DMS114 treated with DMSO at 0.1 percent for 48 hours (cell line): ENCODE results near the gene ANKRD11.
"Not testable (repeated sequence)": the region's sequence is repeated elsewhere in the genome, so short reads cannot be mapped to it uniquely, and the experiment has no call there.

Source experiments
- DNase-seq: peaks from one replicate; lab custom pipeline; 2025; ENCODE audit not compliant: unreplicated experiment; lab: John Stamatoyannopoulos, UW

Gene ANKRD11

DNA sequence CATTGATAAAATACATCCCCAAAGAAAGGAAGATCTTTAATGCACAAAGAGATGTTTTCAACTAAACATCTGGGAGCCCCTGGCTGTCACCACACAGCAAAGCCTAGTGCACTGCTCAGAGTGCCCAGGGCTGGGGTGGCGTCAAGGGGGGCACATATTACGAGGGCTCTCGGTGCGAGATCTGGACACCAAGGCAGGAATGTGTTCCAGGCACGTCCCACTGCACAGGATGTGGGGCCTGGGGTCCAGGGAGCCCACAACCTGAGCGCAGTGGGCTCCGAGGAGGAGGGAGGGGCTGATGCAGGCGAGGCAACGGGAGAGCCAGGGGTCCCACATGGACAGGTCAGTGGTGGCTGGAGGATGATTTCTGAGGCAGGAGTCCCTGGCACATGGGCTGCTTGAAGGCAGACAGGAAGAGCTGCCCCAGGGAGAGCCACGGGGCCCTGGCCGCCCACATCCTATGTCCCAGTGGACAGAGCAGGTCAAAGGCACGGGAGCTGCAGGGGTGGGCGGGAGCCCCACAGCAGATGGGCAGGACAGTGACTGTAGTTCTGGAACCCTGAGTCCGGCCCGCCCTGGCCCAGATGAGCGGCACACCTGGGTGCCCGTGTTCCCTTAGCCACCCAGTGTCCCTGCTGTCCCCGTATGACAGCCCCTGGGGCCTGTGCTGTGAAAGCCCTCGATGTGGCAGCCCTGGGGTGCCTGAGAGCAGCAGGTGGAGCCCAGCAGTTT, 216.5 kb downstream of the ANKRD11 start:
- DNase-seq, result no peak

DNA sequence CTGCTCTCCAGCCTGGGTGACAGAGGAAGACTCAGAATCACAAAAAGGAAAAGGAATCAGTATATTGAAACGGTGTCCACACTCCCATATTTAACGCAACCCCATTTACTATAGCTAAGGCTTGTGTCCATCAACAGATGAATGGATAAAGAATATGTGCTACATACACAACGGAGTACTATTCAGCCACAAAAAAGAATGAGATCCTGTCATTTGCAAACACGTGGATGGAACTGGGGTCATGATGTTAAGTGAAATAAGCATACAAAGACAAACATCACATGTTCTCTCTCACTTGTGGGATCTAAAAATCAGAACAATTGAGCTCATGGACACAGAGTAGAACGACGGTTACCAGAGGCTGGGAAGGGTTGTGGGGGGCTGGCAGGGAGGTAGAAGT, 217.7 kb downstream of the ANKRD11 start:
- DNase-seq, result no peak

DNA sequence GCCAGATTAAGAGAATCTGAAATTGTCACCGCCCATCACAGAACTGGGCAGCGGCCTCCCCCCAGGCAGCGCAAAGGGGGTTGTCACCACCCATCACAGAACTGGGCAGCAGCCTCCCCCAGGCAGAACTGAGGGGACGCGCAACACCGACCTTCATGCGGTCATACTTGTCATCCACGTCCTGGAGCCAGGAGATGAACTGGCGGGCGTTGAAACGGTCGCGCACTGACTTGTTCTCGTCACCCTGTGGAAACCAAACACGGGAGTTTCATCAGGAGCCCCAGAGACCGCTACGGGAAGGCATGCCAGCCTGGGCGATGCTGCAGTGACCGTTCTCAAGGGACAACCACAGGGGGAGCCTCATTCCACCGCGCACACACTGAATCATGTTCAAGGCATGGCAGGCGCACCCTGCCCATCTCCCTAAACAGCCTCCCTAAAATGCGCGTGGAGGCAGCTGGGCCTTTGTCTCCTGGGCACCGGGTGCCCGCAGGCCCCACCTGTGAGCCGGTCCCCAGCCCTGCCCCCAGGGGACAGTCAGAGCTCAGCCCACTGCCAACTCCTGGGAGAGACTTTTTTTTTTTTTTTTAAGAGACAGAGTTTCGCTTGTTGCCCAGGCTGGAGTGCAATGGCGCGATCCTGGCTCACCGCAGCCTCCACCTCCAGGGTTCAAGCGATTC, 219.6 kb downstream of the ANKRD11 start:
- no peak for DNase-seq

DNA sequence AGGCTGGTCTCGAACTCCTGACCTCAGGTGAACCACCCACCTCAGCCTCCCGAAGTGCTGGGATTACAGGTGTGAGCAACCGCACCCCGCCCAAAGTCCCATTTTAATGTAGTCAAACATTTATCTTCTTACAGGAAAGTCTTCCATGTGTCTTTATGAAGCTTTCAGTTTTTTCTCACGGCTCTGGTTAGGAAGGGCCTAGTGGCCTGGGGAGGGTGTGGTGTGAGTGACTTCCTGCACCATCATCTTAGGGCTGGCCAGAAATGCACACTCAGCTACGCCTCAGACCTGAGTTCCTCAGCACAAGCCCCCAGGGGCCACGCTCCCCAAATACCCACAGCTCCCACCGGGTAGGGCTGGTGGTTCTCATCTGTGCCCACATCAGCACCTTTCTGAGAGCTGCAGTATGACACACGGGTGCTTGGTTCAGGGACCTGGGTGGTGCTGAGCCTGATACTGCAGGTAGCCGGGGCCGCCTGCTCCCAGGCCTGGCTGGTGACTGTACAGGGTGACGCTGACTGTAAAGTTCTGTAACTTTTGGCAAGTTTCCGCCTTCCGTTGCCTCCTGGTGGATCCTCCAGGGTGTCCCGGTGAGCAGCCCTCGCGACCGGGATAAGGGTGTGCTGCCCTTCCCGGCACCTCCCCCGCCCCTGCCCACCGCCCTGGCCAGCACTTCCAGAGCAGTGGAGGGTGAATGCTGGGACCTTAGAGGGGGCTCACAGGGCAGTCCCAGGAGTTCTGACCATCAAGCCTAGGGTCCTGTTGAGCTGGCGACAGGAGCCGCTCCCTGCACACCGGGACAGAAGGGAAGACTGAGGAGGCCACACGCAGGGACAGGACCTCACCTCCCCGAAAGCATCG, 220.3 kb downstream of the ANKRD11 start:
- no peak for DNase-seq

DNA sequence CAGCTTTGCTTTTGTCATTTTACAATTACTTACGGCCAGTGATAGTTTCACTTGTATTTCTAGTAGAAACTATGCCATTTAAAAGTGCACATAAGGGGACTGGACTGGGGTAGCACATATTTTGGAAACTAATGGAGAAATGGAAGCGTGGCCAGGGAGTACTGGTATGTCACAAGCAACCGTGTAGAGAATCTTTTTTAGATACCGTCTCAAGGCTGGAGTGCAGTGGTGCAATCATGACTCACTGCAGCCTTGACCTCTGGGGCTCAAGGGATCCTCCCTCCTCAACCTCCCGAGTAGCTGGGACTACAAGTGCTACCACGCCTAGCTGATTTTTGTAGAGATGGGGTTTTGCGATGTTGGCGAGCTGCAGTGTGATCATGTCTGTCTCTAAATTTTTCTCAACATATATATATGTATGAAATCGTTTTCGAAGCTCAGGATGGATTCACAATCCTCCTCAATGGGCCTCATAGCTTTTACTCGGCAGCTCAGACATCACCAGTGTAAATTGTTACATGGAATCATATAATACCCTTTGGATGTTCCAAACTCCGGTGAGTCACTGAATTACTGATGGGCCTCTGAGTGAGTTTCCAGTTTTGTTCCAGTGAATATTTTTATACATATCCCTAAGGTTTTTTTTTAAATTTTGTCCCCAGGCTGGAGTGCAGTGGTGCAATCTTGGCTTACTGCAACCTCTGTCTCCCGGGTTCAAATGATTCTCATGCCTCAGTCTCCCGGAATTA, 221.2 kb downstream of the ANKRD11 start:
- DNase-seq, result no peak

DNA sequence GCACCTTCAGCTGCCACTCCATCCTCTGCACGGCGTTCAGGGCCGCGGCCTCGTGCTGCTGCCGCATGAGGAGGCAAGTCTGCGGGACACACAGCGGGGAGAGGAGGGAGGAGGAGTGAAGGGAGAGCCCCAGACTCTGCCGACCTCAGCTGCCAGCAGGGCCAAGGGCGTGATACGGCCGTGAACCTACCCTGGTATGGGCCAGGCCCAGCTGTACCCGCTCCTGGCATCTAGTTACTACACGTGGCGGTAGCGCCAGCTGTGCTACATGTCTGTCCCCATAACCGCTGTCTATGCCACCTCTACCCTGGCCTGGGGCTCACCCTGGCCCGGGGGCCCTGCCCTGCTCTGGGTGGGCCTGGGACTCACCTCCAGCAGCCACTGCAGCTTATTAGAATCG, 221.8 kb downstream of the ANKRD11 start:
- DNase-seq, result no peak

DNA sequence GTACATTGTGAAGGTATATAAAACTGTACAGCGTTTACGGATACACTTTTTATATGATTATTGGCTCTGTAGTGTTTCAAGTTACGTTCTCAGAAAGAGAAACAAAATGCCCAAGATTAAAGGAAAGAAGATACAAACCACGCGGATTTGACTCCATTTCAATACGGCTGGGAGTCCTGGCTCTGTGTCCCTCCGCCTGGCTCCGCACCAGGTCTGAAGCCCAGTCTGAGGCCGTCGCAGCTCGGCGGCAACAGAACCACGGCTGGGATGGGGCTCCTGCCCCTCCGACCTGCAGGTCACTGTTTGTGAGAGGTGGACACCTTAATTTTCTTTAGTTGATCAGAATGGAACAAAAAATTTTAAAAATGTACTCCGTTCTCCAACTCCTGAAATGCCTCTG, 222.6 kb downstream of the ANKRD11 start:
- not testable (repeated sequence) for DNase-seq

DNA sequence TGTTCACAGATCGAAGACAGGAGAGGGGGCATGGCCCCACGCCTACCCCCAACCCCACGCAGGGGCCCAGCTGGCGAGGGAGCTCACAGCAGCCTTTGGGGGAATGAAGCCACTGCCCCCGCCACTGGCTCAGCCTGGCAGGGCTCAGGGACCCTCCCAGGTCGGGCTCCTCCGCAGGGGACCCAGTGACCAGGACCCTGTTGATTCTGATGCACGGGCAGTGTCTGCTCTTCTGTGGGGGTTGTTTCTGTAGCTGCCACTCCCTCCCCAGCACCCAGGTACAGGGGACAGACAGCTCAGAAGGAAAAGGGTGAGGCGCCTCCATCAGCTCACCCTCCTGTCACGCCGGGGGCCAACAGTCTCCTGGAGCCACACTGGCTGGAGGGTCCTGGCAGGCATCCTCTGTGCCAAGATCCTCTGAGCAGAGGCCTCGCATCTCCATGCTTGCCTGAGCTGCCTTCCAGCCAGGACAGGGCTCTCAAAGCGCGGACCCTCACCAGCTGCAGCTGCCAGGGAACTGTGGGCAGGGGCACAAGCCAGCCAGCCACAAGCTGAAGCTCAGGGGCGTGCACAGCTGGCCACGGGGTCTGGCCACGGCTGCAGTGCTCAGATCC, 223.7 kb downstream of the ANKRD11 start:
- no peak for DNase-seq

DNA sequence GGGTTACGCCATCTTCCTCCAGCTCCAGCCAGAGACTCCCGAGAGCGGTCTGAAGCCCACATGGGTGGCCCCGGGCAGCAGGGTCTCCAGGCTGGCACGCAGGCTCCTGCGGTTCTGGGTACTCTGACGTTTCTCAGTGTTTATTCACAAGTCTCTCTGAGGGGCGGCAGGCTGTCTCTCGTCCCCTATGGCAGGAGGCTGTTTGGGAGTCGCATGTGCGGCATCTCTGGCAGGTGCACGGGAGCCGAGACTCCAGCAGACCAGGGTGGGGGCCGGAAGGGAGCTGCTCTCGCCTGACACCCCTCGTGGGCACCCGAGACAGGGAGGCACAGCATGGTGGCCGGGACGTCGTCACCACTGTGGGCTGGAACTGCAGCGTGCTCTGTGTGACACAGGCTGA, 224.7 kb downstream of the ANKRD11 start:
- DNase-seq, result no peak

DNA sequence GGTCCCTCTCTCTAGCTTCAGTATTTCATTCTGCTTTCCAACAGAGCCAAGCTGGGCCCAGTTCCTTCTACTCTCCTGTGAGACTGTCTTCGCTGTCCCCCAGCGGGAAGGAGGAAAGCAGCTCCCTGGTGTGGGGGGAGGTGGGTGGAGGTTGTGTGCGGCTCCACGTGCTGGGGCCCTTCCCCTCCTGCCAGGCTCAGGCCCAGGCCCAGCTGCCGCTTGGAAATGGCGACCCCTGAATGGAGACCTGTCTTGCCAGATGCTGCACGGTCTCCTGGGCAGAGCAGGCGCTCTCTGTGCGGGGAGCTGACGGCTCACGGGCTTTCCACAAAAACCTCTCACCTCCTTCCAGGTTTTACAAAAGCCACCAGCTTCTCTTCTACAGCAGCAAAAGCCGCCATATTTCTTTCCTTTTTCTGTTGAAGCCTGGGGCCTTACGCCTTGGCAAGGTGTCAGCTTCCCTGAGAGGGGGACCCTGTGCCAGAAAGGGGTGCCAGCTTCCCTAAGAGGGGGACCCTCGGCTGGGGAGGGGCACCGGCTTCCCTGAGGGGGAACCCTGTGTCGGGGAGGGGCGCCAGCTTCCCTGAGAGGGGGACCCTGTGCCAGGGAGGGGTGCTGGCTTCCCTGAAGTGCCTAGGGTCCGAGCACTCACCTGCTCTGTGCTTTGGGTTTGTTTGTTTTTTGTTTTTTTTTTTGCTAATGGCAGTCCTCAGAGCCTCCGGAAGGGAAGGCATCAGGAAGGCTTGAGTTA, 225.4 kb downstream of the ANKRD11 start:
- DNase-seq, result no peak

DNA sequence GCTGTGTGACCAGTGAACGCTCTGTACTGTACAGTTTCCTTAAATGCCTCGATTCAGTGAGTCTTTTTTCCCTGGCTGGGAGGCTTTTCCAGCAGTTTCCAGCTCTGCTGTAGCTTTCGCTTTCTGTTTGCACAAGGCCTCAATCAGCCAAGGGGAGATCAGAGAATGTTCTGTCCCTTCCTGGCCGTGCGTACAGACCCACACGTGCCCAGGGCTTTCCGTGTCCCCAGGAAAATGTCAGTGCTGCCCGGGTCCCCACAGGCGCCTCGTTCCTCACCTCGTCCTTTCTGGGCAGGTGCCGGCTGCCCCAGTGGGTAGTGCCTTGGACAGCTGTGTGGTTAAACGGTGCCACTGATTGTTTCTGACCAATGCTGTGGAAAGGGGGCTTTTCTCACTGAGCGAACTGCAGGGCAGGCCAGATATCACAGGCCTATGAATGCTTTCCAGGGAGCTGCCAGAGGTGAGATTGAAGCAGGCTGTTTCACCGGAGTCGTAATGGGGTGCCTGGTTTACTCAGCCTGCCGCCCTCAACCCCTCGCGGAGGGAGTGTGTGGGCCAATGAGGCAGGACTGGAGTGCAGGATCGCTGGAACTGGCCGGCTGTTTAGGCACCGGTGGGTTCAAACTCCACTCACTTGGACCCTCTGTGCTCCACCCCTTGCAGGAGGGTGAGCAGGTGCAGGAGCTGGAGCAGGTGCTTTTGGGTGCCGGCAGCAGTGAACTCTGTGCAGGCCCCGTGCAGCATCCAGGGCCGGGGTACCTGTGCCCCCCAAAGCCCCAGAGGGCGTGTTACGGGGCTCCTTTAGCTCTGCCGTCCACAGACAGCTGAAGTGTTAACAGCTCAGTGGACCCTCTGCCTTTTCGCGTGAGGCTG, 228.4 kb downstream of the ANKRD11 start:
- DNase-seq, result no peak

DNA sequence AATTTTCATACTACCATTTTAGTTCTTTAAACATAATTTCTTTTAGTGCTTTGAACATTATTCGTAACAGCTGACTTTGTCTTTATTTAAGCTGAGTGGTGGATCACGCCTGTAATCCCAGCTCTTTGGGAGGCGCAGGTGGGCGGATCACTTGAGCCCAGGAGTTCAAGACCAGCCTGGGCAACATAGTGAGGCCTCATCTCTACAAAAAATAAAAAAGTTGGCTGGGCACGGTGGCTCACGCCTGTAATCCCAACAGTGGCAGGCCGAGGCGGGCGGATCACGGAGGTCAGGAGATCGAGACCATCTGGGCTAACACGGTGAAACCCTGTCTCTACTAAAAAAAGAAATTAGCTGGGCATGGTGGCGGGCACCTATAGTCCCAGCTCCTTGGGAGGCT, 230.5 kb downstream of the ANKRD11 start:
- DNase-seq, result not testable (repeated sequence)

DNA sequence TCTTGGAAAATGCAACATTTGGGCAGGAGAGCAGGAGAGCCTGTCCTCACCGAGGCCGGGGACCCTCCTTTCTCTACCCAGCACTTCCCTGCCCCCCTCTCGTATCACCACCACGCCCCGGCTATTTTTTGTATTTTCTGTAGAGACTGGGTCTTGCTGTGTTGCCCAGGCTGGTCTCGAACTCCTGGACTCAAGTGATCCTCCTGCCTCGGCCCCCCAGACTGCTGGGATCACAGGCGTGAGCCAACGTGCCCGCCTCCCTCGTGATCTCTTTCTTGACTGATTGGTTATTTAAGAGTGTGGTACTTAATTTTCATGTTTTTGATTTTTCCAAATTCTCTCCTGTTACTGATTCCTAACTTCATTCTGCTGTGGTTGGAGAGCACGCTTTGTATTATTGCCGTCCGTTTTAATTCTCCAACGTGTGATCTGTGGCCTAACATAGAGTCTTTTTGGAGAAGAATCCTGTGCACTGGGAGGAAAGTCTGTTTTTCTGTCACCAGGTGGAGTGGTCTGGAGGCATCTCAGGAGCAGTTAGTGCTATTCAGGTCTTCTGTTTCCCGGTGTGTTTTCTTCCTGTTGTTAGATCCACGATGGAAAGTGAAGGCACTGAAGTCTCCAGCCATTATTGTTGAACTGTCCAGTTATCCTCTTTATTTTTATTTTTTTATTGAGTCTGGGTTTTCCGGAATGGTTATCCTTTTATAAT, 232.4 kb downstream of the ANKRD11 start:
- DNase-seq, result peak; percentile 28

DNA sequence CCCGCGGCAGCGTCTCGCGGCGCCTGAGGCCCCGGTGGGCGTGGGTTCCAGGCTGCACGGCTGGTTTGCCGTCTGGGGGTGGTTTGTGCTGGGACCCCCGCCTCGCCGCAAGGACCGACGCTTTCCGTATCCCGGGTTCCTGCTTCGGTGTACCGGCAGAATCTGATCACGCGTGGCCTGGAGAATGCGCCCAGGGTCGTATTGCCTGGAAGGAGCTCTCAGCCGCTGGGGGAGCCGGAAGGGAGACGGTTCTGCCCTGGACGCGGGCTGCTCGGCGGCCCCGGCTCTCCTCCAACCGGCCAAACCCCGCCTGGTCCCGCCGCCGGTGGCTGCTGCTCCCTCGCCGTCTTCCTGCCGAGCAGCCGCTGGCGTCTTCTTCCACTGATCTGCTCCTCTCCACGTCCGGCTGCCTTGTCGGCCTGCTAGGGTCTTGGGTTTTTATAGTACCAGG, 233.1 kb downstream of the ANKRD11 start:
- peak; percentile 18 for DNase-seq

DNA sequence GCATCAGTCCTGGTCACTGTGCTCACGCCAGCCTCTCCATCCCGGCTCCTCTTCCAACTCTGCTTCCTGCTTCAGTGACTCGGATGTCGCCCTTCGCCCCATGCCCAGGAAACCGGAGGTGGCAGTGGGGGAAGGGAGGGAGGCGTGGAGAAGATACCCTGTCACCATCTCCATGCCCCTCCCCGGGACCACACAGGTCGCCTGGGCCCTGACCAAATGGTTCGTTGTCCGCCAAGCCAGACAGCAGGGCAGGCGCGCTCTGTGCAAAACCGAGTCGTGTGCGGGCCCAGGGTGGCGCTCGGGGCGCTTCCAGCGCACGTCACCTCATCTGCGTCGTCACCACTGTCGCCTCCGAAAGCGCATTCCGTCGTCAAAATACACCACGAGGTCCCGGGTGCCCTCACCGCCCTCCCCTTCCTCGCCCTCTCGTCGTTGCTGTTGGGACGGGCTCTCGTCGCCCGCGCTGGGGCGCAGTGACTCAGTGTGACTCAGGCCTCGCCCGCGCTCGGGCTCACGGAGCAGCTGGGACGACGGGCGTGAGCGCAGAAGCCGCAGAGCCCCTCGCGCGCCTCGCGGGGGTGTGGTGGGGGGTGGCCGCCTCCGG, 233.6 kb downstream of the ANKRD11 start:
- peak; percentile 52 for DNase-seq

DNA sequence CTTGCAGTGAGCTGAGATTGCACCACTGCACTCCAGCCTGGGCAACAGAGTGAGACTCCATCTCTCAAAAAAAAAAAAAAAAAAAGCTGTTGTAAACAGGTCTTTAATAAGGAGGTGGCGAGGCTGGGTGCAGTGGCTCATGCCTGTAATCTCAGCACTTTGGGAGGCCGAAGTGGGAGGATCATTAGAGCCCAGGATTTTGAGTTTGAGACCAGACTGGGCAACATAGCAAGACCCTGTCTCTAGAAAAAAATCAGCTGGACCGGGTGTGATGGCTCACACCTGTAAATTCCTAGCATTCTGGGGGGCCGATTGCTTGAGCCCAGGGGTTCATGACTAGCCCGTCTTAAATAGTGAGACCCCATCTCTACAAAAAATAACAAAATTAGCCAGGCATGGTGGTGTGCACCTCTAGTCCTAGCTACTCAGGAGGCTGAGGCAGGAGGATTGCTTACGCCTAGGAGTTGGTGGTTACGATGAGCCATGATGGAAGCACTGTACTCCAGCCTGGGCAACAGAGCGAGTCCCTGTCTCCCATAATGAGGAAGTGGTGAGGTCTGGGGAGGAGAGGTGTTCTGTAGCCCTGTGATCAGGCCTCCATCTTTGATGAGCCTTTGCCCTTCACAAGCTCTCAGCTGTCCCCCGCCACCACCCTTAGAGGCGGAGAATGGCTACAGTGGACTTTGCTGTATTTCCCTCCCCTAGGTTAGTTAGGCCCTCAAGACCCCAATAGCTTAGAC, 236.6 kb downstream of the ANKRD11 start:
- DNase-seq, result no peak
